Left kidney (tissue), 2 donors: ENCODE data around the gene OSBP2. TPM values are rescaled to one million over a fixed set of nuclear protein-coding genes. Genes with fewer than 3 reads are reported as not detected.

ENCODE experiments used
- DNase-seq: peaks from one replicate; pipeline ENCODE4 v3.0.0-alpha.2; 2013
- polyA plus RNA-seq: library from polyadenylated mRNA; unstranded; fragments of 120-200 nt; gene quantifications from one replicate; pipeline ENCODE4 v1.2.1, GENCODE V29; 2013; ENCODE audit not compliant: insufficient read length

Gene OSBP2
- polyA plus RNA-seq, 1 donor, result 5.5 TPM

DNA sequence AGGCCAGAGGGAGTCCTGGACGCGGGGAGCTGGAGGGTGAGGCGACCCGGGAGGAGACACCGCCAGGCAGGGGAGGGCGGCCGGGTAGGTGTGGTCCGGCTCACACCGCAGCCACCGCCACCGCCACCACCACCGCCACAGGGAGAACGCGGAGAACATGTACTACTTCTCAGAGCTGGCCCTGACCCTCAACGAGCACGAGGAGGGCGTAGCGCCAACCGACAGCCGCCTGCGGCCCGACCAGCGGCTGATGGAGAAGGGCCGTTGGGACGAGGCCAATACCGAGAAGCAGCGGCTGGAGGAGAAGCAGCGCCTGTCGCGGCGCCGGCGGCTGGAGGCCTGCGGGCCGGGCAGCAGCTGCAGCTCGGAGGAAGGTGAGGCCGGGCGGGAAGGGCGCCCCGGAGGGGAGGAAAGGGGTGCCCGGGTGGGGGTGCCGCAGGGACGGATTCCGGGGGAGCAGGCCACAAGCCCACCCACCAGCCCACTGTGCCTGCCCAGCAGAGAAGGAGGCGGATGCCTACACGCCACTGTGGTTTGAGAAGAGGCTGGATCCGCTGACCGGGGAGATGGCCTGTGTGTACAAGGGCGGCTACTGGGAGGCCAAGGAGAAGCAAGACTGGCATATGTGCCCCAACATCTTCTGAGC, 211.1 kb downstream of the OSBP2 start:
- DNase-seq, result no peak

DNA sequence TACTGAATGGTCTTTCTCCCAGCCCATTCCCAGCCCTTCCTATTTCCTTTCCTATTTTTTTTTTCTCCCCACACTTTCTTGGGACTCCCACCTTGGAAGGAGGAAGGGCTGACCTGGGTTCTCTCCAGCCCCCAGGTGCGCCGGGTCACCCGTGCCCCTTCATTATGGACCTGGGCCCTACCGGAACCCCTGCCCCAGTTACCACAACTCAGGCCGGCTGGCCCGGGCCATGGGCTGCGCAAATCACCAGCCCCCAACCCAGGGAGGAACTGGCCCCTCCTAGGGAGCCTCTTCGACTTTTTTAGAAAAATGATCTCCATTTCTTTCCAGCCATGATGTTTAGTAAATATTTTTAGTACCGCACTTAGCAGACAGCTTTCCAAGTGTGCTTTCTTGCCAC, 211.7 kb downstream of the OSBP2 start:
- DNase-seq, result no peak

DNA sequence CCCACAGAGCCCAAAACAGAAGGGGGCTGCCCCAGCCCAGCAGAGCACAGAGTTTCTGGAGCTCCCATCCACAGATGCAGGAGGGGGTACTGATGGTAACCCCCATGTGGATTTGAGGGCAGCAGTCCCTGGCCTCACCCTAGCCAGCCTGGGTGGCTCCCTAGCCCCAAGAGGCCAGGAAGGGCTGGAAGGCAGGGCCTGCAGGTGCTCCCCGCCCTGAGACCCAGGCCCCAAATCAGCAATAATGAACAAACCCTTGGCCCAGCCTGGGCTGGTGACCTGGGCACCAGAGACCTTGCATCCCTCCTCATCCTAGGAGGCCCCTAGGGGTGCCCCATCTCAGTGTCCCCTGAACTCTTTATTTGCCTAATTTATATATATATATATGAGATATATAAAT, 212.3 kb downstream of the OSBP2 start:
- DNase-seq, result no peak

DNA sequence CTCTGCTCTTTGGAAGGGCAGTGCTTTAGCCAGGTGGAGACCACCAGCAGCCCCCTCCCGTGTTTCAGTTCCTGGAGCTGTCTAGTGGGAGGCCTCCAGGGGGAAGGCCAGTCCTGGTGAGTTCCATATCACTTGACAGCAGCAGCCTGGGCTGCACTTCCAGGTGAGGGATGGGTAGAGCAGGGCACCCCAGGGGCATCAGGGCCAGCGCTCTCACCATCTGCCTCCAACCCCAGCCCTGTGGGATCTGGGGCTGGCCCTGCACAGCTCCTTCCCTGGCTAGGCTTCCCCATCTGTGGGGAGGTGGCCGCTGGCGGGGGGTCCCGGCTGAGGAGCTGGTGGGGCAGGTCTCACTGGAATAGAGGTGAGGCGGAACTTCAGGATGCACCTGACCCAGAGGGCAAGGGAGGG, 213.4 kb downstream of the OSBP2 start:
- no peak for DNase-seq

DNA sequence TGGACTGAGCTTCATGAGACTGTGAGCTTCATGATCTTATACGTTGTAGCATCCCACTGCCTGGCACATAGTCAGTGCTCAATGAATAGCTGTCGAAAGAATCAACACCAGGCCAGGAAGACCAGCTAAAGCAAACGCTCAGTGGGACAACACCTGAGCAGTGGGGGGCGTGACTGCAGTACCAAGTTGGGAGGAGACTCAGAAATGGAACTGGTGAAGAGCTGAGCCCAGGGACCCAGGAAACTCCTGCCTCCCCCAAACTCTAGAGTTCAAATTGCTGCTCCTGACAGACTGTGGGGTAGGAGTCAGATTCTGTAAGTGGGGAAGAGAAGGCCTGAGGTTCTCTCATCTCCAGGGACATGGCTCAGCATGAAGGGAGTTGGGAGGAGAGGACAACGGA, 214.6 kb downstream of the OSBP2 start:
- DNase-seq, result no peak

DNA sequence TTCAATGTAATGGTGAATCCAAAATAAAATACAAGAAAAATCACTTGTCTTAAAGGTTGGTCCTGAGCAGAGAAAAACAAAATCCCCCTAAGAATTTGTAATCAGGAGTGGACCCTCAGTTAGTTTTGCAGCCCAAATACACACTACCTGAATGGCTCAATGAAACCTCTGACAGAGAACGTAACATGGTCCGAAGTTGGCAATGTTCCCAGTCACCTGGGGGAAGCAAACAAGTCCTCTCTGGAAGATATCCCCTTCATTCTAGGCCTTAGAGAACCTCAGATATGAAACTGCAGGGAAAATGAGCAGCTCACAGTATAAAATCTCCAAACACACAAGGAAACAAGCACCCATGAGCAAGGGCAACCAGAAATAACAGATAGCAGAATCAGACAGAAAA, 215.7 kb downstream of the OSBP2 start:
- DNase-seq, result no peak

DNA sequence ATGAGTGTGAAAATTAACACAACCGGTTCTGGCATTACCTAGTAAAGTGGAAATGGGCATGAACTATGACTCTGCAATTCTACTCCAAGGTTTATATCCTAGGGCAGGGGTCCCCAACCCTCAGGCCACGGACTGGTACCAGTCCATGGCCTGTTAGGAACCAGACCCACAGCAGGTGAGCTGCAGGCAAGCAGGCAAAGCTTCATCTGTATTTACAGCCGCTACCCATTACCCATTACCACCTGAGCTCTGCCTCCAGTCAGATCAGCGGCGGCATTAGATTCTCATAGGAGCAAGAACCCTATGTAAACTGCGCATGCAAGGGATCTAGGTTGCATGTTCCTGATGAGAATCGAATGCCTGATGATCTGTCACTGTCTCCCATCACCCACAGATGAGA, 224.1 kb downstream of the OSBP2 start:
- no peak for DNase-seq

DNA sequence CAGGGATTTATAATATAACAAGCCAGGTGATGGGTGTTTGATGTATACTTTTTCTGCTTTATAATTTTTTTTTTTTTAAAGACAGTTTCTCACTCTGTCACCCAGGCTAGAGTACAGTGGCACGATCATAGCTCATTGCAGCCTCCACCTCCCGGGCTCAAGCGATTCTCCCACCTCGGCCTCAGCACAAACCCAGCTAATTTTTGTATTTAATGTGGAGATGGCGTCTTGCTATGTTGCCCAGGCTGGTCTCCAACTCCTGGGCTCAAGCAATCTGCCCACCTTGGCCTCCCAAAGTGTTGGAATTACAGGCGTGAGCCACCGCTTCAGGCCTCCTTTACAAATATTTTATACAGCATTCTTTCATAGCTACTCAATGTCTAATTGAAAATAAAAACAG, 225.3 kb downstream of the OSBP2 start:
- DNase-seq, result no peak

DNA sequence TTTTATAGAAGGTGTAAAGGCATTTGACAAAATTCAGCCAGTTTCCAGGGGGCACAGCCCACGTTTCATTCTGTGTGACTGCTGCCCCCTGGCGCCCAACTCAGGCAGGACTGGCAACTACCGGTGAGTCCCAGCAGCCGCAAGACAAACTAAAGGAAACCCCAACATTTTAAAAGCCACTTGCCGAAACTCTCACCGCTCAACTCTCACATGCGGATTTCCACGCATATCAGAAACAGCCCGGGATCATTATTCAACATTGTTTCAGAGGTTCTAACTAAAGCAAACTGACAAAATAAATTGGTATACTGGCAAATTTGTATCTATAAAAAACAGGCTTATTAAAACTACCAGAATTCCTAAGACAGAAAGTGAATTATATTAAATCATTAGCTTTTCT, 225.7 kb downstream of the OSBP2 start:
- DNase-seq, result peak; percentile 63

DNA sequence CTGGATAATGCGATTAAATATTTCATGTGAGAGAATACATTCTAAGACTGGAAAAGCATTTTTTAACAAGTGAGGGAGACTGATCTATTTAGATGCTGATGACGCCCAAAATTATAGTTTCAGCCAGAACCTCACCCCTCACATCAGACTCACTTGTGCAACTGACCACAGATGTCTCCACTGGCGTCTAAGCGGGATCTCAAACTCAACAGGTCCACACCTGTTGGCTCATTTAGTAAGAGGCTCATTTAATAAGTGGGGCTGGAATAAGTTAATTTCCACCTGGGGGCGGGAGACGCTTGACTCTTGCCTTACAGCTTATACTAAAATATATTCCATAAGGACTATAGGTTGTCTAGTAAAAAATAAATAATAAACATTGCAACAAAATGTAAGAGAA, 226.4 kb downstream of the OSBP2 start:
- DNase-seq, result no peak

DNA sequence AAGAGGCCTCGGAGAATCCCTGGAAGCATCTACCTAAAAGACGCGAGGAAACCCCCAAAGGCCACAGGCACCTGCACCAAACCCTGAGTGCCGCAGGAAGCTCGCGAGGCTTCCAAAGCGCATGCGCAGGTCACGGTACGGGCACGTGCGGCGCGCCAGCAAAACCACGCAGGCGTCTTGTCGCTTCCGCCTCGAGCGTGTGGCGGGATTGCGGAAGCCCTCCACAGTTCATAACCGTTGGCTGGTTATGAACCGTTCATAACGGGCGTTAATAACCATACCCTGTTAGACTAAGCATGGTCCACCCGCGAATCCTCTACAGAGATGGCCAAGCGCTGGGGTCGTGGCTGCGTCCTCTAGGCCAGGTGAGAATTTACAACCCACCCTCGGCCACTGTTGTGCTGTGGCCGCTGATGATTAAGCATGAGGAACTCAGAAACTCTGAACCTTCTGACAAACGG, 227.5 kb downstream of the OSBP2 start:
- DNase-seq, result peak; percentile 48

DNA sequence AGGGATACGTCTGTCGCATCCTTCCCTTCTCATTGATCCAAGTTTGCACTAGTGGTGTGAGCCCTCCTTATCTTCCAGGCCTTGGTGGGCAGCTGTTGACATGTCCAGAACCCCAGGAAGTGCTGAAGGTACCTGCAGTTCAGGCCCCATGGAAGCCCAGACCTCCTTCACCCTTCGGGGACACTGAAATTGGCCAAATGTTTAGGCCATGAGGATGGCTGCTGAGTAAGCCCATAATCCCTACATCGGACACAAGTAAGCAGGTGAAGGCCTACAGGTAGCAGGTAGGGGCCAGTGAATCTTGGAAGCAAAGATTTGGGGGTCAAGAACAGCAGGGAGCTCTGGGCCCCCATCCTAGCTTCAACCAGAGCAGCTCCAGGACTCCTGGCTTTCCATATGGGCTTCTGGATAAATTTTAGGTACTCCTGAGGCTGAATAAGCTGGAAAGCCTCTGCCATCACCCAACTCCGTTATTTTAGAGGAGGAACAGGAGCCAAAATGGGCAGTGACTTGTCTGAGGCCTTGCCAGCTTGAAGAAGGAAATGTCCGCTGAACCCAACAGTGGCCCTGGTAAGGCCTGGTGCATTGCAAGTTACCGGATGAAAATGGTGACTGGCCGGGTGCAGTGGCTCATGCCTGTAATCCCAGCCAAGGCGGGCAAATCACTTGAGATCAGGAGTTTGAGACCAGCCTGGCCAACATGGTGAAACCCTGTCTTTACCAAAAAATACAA, 228.7 kb downstream of the OSBP2 start:
- no peak for DNase-seq

DNA sequence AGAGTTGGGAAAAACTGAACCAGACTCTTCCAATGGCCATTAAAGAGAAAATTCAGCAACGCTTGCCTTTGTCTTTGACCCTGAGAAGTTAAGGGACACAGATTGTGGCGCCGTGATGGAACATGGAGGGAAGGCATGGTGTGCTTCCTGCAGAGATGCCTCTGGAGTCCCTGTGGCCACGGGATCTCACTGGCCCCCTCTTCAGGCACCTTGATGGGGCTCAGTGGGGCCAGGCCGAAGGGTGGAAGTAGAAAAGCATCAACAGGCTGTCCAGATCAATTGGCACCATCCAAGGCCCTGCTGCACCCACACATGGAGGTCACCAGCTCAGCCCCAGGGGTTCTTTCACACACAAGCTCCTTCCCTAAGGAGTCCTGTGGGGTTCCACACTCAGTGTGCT, 231.0 kb downstream of the OSBP2 start:
- DNase-seq, result no peak

DNA sequence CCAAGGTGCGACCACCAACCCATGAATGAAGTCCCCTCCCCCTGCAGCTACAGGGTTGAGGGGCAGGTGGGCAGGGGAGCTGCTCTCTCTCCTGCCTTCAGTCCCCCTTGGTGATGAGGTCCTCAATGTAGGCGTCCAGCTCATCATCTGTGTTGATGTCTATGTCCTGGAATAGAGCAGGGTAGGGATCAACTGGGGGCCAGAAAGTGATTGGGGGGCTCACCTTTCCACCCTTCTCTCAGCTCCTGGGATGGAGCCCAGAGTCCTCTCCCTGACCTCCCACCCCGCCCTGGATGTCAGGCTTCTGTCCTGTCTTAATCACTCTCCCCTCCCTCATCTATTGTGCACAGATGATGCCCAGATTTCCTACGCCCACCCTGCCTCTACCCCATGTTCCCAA, 232.0 kb downstream of the OSBP2 start:
- DNase-seq, result no peak

DNA sequence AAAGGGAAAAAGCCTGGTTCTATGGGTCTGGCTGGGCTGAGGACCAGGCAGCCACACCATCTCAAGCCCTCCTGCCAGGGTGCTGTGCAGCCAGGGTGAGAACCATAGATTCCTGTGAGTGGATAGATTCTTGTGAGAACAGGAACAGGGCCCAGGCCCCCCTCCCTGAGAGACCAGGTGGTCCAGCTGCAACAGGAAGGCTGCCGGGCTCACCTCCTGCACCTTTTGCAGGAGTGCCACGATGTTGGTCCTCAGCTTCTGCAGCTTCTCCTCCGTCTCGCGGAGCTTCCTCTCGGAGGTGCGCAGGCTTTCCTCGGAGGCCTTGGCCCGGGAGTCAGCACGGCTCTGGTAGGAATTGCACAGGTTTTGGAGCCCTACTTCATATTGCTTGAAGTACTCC, 233.1 kb downstream of the OSBP2 start:
- no peak for DNase-seq

DNA sequence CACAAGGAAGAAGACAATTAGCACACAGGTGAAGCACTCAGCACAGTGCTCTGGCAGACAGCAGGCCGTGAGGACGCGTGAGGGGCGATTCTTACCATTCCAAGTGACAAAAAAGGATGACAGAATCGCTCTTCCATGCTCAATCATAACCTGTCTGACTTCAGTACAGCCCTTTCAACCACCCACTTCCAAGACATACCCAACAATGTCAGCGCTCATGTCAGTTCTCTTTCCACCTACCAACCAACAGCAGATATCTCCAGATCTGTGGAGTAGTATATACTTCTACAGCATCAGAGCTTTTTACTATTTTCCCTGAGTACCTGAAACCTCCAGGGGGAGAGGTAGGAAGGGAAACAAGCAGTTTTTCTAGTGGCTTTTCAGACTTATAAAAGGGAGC, 233.7 kb downstream of the OSBP2 start:
- DNase-seq, result no peak

DNA sequence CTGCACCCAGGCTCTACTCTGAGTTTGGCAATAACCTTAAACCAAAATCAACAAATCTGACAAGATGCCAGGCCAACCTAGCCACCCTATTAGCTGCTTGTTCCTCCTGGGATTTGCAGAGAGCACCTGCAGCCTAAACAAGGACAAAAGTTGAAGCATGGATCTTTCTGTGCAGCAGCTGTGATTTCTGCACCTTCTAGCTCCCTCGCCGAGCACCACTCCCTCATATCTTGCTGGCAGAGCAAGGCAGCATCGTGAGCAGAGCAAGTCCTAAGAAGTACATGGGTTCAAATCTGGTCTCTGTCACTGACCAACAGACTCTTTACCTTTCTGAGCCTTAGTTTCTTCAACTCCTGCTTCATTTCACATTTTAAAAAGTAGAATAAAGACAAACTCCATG, 235.6 kb downstream of the OSBP2 start:
- no peak for DNase-seq

DNA sequence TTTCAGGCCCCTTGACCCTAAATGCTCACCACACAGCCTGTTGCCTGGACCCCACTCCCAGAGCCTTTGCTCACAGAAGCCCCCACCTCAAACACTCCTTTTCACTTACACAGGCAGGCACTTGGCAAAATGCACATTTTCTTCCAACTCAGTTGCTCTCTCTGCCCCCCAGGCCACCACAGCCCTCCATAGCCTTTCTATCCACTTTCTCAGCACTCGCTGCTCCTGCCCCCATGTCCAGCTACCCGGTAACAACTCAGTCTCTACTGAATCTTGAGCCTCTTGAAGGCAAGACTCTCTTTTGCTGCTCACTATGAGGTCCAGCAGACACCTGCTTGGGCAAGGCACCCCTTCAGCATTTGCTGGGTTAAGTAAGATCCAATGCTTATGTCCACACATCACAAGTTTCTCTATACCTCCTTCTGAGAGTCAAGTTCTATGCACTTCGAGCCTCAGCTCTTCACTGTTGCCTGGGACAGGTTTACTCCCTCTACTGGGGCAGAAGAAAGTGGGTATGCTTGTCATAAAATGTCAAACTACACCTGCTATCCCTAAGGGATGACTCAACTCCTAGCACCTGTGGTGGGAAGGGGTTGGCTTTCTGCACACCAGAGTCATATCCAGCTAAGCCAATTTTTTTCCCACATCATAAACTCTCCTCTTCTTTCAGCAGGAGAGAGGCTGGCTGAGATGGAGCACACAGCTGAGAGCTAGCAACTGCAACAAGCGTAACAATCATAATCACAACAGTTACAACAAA, 237.0 kb downstream of the OSBP2 start:
- no peak for DNase-seq

DNA sequence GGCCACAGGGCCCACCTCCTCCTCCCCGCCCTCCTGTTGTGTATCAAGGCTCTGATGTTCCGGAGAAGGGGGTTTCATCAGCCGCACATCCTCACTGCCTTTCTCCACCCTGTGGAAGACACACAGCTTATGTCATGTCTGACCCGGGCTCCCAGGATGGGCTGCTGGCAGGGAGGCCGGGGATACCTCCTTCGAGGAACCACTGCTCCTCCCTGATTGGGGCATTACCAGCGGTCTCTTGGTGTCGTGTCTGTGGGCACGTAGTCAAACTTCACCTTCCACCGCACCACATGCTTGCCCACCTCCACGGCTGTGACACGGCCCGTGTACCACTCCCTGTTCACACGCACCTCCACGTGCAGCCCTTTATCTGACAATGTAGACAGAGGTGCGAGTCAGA, 238.0 kb downstream of the OSBP2 start:
- DNase-seq, result no peak

DNA sequence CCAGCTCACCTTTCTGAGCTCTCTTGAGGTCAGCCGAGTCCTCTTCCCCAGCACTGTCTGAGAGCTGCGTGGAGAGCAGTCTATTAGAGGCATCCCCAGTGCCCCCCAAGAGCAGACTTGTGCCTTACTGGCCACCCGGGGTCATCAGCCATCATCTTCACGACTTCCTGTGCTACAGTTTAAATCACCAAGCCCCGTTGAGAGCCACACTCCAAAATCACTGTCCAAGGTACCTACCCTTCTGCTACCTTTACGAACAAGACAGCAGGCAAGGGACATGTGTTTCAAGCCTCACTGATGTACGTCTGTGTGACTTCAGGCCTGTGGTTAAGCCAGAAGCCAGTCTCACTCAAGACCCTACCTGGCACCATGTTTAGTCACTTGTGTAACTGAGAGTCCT, 238.8 kb downstream of the OSBP2 start:
- DNase-seq, result no peak

DNA sequence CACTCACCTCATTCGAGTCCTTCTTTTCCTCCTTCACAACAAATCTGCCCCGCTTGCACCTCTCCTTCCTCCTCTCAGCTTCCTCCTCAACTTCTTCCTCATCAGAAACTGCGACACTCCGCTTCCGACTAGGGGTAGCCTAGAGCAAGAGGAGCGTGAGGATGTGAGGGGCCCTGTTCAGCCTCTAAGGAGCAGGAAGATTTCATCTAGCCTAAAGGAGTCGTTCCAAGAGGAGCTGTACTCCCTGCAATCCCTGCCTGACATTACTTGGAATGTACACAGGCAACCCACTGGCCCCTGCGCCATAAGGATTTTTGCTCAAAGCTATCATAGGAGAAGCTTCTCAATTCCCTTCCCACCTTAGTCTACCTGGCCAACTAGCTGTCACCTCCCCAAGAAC, 239.4 kb downstream of the OSBP2 start:
- DNase-seq, result no peak

DNA sequence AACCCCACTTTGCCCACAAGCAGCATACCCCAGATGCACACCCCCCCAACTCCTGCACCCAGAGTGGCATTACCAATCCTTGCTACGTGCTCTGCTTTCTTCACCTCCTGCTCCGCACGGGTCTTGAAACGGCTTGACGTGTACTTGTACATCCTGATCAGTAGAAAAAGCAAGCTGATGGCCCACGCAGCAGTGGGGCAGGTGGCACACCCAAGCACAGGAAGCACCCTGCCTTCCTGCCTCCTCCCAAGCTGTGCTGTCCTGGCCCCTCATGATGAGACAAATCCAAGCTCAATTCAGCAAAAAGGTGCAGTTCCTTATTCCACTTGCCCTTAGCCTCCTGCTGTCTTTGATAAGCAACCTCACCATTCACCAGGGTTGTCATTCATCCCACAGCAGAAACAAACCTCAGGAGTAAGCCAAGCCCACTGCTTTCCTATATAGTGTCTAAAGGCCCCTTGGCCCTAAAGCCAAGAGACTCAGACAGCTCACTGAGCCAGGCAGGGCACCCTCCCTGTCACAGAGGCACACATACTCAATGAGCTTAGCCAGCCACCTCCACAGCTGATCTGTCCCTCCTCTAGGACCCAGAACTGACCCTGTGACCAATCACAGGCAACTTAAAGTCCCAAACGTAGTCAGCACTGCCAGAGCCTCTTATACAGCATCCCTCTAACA, 246.2 kb downstream of the OSBP2 start:
- DNase-seq, result no peak

DNA sequence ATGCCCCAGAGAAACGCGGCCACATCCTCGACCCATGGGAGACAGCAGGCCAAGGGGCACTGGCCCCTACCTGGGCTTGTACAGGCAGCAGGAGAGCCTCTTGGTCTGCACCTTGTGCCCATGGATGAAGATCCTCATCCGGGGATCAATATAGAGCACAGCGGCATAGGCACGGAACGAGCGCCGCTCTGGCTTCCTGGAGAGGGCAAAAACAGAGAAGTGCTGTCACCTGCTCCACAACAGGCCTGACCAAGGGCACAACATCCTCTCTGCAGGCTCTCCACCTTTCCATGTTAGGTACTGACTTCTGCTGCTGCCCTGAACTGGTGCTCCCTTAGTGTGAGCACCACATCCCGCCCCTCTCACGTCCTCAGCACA, 246.7 kb downstream of the OSBP2 start:
- DNase-seq, result no peak
